MM.1S (cell line): Measurements from ENCODE around the gene CCDC66.

Source experiments
- DNase-seq: peaks from one replicate; pipeline ENCODE4 v3.0.0-alpha.2; 2015
- H2AFZ ChIP-seq: fragments of 300-600 bp; sonication (generic); 2 replicates; pipeline ENCODE4 v1.6.0; 2016; ENCODE audit warnings: antibody characterized with exemption, low read length
- H3F3A ChIP-seq: fragments of 300-600 bp; sonication (generic); 2 replicates; pipeline ENCODE4 v1.6.1; 2016; ENCODE audit warnings: mild to moderate bottlenecking, antibody characterized with exemption, low read length, moderate library complexity, mixed read lengths; ENCODE audit not compliant: insufficient read depth
- H3K27ac ChIP-seq: fragments of 300-600 bp; sonication (generic); 2 replicates; pipeline ENCODE4 v1.5.1; 2016; ENCODE audit warnings: mild to moderate bottlenecking, low read length
- H3K27me3 ChIP-seq: fragments of 300-600 bp; sonication (generic); replicated peaks from 2 replicates; pipeline ENCODE4 v1.6.0; 2016; ENCODE audit warnings: low read length; ENCODE audit not compliant: insufficient read depth
- H3K36me3 ChIP-seq: fragments of 300-600 bp; sonication (generic); replicated peaks from 2 replicates; pipeline ENCODE4 v1.6.1; 2016; ENCODE audit warnings: mild to moderate bottlenecking, low read length, mixed read lengths; ENCODE audit not compliant: insufficient read depth
- H3K4me1 ChIP-seq: fragments of 300-600 bp; sonication (generic); 2 replicates; pipeline ENCODE4 v1.6.1; 2016; ENCODE audit warnings: low read length, mixed read lengths
- H3K4me2 ChIP-seq: fragments of 300-600 bp; sonication (generic); 2 replicates; pipeline ENCODE4 v1.6.0; 2016; ENCODE audit warnings: low read depth, low read length
- H3K4me3 ChIP-seq: fragments of 300-600 bp; sonication (generic); 2 replicates; pipeline ENCODE4 v1.5.1; 2016; ENCODE audit warnings: low read length, mixed read lengths
- H3K79me2 ChIP-seq: fragments of 300-600 bp; sonication (generic); 2 replicates; pipeline ENCODE4 v1.6.1; 2016; ENCODE audit warnings: mixed run types, low read length, mixed read lengths
- H3K9ac ChIP-seq: fragments of 300-600 bp; sonication (generic); 2 replicates; pipeline ENCODE4 v1.6.1; 2016; ENCODE audit warnings: low read length, mixed read lengths
- H3K9me2 ChIP-seq: fragments of 300-600 bp; sonication (generic); replicated peaks from 2 replicates; pipeline ENCODE4 v1.6.1; 2016; ENCODE audit warnings: mild to moderate bottlenecking, low read length, mixed read lengths; ENCODE audit not compliant: insufficient read depth
- H3K9me3 ChIP-seq: fragments of 300-600 bp; sonication (generic); replicated peaks from 2 replicates; pipeline ENCODE4 v1.6.1; 2016; ENCODE audit warnings: mild to moderate bottlenecking, low read length, mixed read lengths; ENCODE audit not compliant: insufficient read depth
- H4K20me1 ChIP-seq: fragments of 300-600 bp; sonication (generic); 2 replicates; pipeline ENCODE4 v1.6.1; 2016; ENCODE audit warnings: mild to moderate bottlenecking, low read length, moderate library complexity, mixed read lengths; ENCODE audit not compliant: insufficient read depth
- CTCF ChIP-seq: fragments of 300-600 bp; sonication (generic); IDR thresholded peaks from 2 replicates; pipeline ENCODE4 v1.5.1; 2016; ENCODE audit warnings: antibody characterized with exemption, low read length, mixed read lengths
- EZH2 ChIP-seq: fragments of 300-600 bp; sonication (generic); optimal IDR thresholded peaks from 2 replicates; pipeline ENCODE3; 2017; ENCODE audit warnings: low read depth, mild to moderate bottlenecking, antibody characterized with exemption, low read length, mixed read lengths
- EZH2phosphoT487 ChIP-seq: fragments of 300-600 bp; sonication (generic); IDR thresholded peaks from 2 replicates; pipeline ENCODE4 v1.6.1; 2018; ENCODE audit warnings: antibody characterized with exemption, low read length

CCDC66 gene

GRCh38 chr3:56556908-56557830 lies at the start of gene CCDC66:
Gene CCDC66, plus strand, starts transcription at chr3:56557175. Its CDS starts 68 bp downstream, at chr3:56557243.
- Histone ChIP-seq H3K4me1 (peaks cover 11% of the 10 kb centered on the region; the same call in 1 of the 2 replicates), H3K79me2 (peaks cover 31% of the 10 kb centered on the region), H4K20me1 (no peaks in the 10 kb centered on the region), H3K27me3 (no peaks in the 10 kb centered on the region), H3K9ac (peak within 1 kb of the TSS; percentile 95), H3K4me2 (peak within 1 kb of the TSS; percentile 89), H2AFZ (peak within 1 kb of the TSS; percentile 99), H3K27ac (peak within 1 kb of the TSS; percentile 83), H3K9me3 (no peaks in the 10 kb centered on the region), H3K9me2 (no peaks in the 10 kb centered on the region), H3K36me3 (peaks cover 12% of the 10 kb centered on the region), H3K4me3 (peak within 1 kb of the TSS; percentile 100), H3F3A (peaks cover 6% of the 10 kb centered on the region; the same call in 1 of the 2 replicates)
- DNase-seq: peak; percentile 95
- TF ChIP-seq CTCF: peak; percentile 78
- TF ChIP-seq EZH2phosphoT487: no peak

- DNase-seq: no peak
- H3K4me2 ChIP-seq: no peak overlapping the region
- no peaks in the 10 kb centered on the region for H3K79me2 ChIP-seq
- H3K9ac ChIP-seq: no peak overlapping the region
- no peak overlapping the region for H3K4me3 ChIP-seq
- H4K20me1 ChIP-seq: no peaks in the 10 kb centered on the region
- H2AFZ ChIP-seq: no peak overlapping the region
- no peaks in the 10 kb centered on the region for H3F3A ChIP-seq
- H3K9me2 ChIP-seq: no peaks in the 10 kb centered on the region
- no peaks in the 10 kb centered on the region for H3K4me1 ChIP-seq
- H3K36me3 ChIP-seq: no peaks in the 10 kb centered on the region
- no peaks in the 10 kb centered on the region for H3K9me3 ChIP-seq
- H3K27me3 ChIP-seq: no peaks in the 10 kb centered on the region
- H3K27ac ChIP-seq: no peak overlapping the region
- no peak for TF ChIP-seq EZH2
Measured at GRCh38 chr3:56519641-56520040, 37.3 kb upstream of the CCDC66 start.

- Histone ChIP-seq H3K4me3 (no peak overlapping the region), H3K79me2 (no peaks in the 10 kb centered on the region), H3K36me3 (no peaks in the 10 kb centered on the region), H3K4me1 (no peaks in the 10 kb centered on the region), H3F3A (no peaks in the 10 kb centered on the region), H3K27ac (no peak overlapping the region), H3K9me3 (no peaks in the 10 kb centered on the region), H3K9me2 (no peaks in the 10 kb centered on the region), H4K20me1 (no peaks in the 10 kb centered on the region), H3K27me3 (no peaks in the 10 kb centered on the region), H3K9ac (no peak overlapping the region), H2AFZ (no peak overlapping the region), H3K4me2 (no peak overlapping the region)
- no peak for DNase-seq
- TF ChIP-seq CTCF (no peak), EZH2phosphoT487 (no peak), EZH2 (no peak)
Measured at GRCh38 chr3:56522374-56522773, 34.6 kb upstream of the CCDC66 start.

- Histone ChIP-seq H3K9me2 (no peaks in the 10 kb centered on the region), H3K9ac (no peak overlapping the region), H3F3A (no peaks in the 10 kb centered on the region), H4K20me1 (no peaks in the 10 kb centered on the region), H3K27me3 (no peaks in the 10 kb centered on the region), H3K36me3 (no peaks in the 10 kb centered on the region), H3K4me1 (no peaks in the 10 kb centered on the region), H3K27ac (no peak overlapping the region), H3K4me3 (no peak overlapping the region), H3K79me2 (no peaks in the 10 kb centered on the region), H3K9me3 (no peaks in the 10 kb centered on the region), H3K4me2 (no peak overlapping the region), H2AFZ (no peak overlapping the region)
- TF ChIP-seq EZH2phosphoT487: no peak
- TF ChIP-seq CTCF: no peak
- TF ChIP-seq EZH2: no peak
- no peak for DNase-seq
Measured at GRCh38 chr3:56525291-56525690, 31.7 kb upstream of the CCDC66 start.
